ENCODE measurements around the gene SMPDL3A.

The SMPDL3A gene

GRCh38 chr6:122838060-122838780, 49.2 kb downstream of the SMPDL3A start:
- H3K4me3 ChIP-seq (ENCODE audit: low read length), result no peak overlapping the region
- no peak for DNase-seq (ENCODE audit: low read depth, low spot score)

GRCh38 chr6:122839472-122839871, 50.4 kb downstream of the SMPDL3A start:
- H3K4me3 ChIP-seq (ENCODE audit: low read length), result no peak overlapping the region
- peak; percentile 41 for DNase-seq (ENCODE audit: low read depth, low spot score)

GRCh38 chr6:122839906-122840305, 50.8 kb downstream of the SMPDL3A start:
- DNase-seq (ENCODE audit: low read depth, low spot score), result no peak
- H3K4me3 ChIP-seq (ENCODE audit: low read length), result no peak overlapping the region

GRCh38 chr6:122845464-122845863, 56.4 kb downstream of the SMPDL3A start:
- no peak overlapping the region for H3K4me3 ChIP-seq (ENCODE audit: low read length)
- no peak for DNase-seq (ENCODE audit: low read depth, low spot score)

GRCh38 chr6:122845916-122846612, 57.0 kb downstream of the SMPDL3A start:
- no peak for DNase-seq (ENCODE audit: low read depth, low spot score)
- no peak overlapping the region for H3K4me3 ChIP-seq (ENCODE audit: low read length)

- DNase-seq (ENCODE audit: low read depth, low spot score), result peak; percentile 10
- H3K4me3 ChIP-seq (ENCODE audit: low read length), result no peak overlapping the region
Measured at GRCh38 chr6:122853259-122853995, 64.4 kb downstream of the SMPDL3A start.
